ENCODE data around the gene TRPM4.

DNA sequence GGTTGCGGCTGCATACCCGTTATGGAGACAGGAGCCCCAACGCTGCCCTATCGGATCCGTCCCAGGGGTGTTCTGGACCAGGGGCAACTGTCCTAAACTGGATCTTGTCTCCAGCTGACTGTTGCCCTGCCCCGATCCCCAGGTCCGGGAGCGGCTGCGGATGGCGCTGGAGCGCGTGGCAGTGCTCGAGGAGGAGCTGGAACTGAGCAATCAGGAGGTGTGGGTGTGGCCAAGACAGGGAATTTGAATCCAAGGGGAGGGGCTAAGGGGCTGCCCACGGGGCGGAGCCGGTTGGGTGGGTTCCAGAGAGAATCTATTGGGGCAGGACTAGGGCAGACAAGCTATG lies 28.4 kb upstream of the TRPM4 start:
- TF ChIP-seq, protein P1, sequence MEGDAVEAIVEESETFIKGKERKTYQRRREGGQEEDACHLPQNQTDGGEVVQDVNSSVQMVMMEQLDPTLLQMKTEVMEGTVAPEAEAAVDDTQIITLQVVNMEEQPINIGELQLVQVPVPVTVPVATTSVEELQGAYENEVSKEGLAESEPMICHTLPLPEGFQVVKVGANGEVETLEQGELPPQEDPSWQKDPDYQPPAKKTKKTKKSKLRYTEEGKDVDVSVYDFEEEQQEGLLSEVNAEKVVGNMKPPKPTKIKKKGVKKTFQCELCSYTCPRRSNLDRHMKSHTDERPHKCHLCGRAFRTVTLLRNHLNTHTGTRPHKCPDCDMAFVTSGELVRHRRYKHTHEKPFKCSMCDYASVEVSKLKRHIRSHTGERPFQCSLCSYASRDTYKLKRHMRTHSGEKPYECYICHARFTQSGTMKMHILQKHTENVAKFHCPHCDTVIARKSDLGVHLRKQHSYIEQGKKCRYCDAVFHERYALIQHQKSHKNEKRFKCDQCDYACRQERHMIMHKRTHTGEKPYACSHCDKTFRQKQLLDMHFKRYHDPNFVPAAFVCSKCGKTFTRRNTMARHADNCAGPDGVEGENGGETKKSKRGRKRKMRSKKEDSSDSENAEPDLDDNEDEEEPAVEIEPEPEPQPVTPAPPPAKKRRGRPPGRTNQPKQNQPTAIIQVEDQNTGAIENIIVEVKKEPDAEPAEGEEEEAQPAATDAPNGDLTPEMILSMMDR (conservative IDR thresholded peaks at IDR 0.05; ENCODE audit: low read length), result no peak
- no peak for TF ChIP-seq EZH2phosphoT487 (IDR thresholded peaks at IDR 0.05; ENCODE audit: borderline replicate concordance)

All from Loucy (cell line).